DMS153 treated with DMSO at 0.1 percent for 48 hours (cell line): ENCODE data around the gene PCDHGB5.
"Not testable (repeated sequence)": the region's sequence is repeated elsewhere in the genome, so short reads cannot be mapped to it uniquely, and the experiment has no call there.

Source experiments
- DNase-seq: peaks from one replicate; lab custom pipeline; 2025; ENCODE audit not compliant: unreplicated experiment; lab: John Stamatoyannopoulos, UW

The PCDHGB5 gene

DNA sequence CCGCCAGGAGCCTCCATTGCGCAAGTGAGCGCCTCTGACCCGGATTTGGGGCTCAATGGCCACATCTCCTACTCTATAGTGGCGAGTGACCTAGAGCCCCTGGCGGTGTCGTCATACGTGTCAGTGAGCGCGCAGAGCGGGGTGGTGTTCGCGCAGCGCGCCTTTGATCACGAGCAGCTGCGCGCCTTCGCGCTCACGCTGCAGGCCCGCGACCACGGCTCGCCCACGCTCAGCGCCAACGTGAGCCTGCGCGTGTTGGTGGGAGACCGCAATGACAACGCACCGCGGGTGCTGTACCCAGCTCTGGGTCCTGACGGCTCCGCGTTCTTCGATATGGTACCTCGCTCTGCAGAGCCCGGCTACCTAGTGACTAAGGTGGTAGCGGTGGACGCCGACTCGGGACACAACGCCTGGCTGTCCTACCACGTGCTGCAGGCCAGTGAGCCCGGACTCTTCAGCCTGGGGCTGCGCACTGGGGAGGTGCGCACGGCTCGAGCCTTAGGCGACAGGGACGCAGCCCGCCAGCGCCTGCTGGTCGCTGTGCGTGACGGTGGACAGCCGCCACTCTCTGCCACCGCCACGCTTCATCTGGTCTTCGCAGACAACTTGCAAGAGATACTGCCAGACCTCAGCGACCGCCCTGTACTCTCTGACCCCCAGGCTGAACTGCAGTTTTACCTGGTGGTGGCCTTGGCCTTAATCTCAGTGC, 12.0 kb downstream of the PCDHGB5 start:
- DNase-seq = no peak

DNA sequence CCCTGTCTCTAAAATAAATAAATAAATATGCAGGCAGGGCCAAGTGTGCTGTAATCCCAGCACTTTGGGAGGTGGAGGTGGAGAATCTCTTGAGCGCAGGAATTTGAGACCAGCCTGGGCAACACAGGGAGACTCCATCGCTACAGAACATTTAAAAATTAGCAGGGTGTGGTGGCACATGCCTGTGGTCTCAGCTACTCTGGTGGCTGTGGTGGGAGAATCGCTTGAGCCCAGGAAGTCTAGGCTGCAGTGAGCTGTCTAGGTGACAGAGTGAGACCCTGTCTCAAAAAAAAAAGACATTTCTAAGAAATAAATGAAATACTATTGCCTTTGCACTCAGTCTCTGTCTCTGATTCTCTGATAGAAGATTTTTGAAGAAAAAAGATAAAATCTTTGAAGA, 13.8 kb downstream of the PCDHGB5 start:
- no peak for DNase-seq

- DNase-seq = no peak
Observed at GRCh38 chr5:141412854-141413539, 15.2 kb downstream of the PCDHGB5 start, which contains the start of gene PCDHGA10. TSS of gene PCDHGA10 (plus strand) at chr5:141412987. CDS start at chr5:141413176, 189 bp downstream.

DNA sequence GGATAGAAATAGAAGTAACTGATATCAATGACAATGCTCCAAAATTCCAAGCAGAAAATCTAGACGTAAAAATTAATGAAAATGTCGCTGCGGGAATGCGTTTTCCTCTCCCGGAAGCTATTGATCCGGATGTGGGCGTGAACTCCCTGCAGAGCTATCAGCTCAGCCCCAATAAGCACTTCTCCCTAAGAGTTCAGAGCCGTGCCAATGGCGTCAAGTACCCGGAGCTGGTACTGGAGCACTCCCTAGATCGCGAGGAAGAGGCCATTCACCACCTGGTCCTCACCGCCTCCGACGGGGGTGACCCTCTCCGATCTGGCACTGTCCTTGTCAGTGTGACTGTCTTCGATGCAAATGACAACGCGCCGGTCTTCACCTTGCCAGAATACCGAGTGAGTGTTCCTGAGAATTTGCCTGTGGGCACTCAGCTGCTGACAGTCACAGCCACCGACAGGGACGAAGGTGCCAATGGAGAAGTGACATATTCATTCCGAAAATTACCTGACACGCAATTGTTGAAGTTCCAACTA, 15.9 kb downstream of the PCDHGB5 start:
- no peak for DNase-seq

DNA sequence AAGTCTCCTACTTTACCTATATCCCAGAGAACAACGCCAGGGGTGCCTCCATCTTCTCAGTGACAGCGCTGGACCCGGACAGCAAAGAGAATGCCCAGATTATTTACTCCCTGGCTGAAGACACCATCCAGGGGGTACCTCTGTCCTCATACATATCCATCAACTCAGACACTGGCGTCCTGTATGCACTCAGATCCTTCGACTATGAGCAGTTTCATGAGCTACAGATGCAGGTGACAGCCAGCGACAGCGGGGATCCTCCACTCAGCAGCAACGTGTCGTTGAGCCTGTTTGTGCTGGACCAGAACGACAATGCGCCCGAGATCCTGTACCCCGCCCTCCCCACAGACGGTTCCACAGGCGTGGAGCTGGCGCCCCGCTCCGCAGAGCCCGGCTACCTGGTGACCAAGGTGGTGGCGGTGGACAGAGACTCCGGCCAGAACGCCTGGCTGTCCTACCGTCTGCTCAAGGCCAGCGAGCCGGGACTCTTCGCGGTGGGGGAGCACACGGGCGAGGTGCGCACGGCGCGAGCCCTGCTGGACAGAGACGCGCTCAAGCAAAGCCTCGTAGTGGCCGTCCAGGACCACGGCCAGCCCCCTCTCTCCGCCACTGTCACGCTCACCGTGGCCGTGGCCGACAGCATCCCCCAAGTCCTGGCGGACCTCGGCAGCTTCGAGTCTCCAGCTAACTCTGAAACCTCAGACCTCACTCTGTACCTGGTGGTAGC, 17.0 kb downstream of the PCDHGB5 start:
- DNase-seq = not testable (repeated sequence)

DNA sequence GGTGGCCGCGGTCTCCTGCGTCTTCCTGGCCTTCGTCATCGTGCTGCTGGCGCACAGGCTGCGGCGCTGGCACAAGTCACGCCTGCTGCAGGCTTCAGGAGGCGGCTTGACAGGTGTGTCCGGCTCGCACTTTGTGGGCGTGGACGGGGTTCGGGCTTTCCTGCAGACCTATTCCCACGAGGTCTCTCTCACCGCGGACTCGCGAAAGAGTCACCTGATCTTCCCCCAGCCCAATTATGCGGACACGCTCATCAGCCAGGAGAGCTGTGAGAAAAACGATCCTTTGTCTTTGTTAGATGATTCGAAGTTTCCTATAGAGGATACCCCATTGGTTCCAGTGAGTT, 17.5 kb downstream of the PCDHGB5 start:
- not testable (repeated sequence) for DNase-seq

DNA sequence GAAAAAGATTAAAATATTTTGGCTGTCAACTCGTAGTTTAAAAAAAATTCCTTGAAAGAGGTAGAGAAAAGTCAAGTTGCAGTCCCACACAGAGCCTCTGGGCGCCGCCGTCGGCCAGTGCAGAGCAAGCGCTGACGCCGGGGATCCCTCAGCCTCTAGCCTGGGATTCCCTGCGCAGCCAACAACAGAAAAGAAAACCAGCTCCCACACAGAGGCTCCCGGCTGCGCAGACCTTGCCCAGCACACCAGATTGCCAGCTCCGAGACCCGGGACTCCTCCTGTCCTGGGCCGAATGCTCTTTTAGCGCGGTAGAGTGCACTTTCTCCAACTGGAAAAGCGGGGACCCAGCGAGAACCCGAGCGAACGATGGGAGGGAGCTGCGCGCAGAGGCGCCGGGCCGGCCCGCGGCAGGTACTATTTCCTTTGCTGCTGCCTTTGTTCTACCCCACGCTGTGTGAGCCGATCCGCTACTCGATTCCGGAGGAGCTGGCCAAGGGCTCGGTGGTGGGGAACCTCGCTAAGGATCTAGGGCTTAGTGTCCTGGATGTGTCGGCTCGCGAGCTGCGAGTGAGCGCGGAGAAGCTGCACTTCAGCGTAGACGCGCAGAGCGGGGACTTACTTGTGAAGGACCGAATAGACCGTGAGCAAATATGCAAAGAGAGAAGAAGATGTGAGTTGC, 19.9 kb downstream of the PCDHGB5 start, which contains the start of gene PCDHGB7:
TSS of gene PCDHGB7 (plus strand) at position 184 of the 679 bp plus-strand sequence. CDS start at position 367, 183 bp downstream.
- DNase-seq = not testable (repeated sequence)

DNA sequence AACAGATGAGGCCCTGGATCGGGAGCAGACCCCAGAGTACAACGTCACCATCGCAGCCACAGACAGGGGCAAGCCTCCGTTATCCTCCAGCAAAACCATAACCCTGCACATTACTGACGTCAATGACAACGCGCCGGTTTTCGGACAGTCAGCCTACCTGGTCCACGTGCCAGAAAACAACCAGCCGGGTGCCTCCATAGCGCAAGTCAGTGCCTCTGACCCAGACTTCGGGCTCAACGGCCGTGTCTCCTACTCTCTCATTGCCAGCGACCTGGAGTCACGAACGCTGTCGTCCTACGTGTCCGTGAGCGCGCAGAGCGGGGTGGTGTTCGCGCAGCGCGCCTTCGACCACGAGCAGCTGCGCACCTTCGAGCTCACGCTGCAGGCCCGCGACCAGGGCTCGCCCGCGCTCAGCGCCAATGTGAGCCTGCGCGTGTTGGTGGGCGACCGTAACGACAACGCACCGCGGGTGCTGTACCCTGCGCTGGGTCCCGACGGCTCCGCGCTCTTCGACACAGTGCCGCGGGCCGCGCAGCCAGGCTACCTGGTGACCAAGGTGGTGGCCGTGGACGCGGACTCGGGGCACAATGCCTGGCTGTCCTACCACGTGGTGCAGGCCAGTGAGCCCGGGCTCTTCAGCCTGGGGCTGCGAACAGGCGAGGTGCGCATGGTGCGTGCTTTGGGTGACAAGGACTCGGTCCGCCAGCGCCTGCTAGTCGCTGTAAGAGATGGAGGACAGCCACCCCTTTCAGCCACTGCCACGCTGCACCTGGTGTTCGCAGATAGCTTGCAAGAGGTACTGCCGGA, 21.5 kb downstream of the PCDHGB5 start:
- no peak for DNase-seq

GRCh38 chr5:141420855-141421488, 23.2 kb downstream of the PCDHGB5 start, which contains the start of gene PCDHGA11:
TSS of gene PCDHGA11 (plus strand) at chr5:141421051. CDS start at chr5:141421228, 177 bp downstream.
- DNase-seq = no peak

GRCh38 chr5:141421489-141421855, 23.7 kb downstream of the PCDHGB5 start:
- DNase-seq = no peak

GRCh38 chr5:141422742-141423291, 25.1 kb downstream of the PCDHGB5 start:
- DNase-seq = no peak

DNA sequence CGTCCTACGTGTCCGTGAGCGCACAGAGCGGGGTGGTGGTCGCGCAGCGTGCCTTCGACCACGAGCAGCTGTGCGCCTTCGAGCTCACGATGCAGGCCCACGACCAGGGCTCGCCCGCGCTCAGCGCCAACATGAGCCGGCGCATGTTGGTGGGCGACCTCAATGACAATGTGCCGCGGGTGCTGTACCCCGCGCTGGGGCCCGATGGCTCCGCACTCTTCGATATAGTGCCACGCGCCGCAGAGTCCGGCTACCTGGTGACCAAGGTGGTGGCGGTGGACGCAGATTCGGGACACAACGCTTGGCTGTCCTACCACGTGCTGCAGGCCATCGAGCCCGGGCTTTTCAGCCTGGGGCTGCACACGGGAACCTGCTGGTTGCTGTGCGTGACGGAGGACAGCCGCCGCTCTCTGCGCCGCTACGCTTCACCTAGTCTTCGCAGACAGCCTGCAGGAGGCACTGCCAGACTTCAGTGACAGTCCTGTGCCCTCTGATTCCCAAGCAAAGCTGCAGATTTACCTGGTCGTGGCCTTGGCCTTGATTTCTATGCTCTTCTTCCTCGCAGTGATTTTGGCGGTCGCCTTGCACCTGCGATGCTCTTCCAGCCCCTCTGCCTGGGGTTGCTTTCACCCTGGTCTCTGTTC, 30.2 kb downstream of the PCDHGB5 start:
- DNase-seq = no peak

DNA sequence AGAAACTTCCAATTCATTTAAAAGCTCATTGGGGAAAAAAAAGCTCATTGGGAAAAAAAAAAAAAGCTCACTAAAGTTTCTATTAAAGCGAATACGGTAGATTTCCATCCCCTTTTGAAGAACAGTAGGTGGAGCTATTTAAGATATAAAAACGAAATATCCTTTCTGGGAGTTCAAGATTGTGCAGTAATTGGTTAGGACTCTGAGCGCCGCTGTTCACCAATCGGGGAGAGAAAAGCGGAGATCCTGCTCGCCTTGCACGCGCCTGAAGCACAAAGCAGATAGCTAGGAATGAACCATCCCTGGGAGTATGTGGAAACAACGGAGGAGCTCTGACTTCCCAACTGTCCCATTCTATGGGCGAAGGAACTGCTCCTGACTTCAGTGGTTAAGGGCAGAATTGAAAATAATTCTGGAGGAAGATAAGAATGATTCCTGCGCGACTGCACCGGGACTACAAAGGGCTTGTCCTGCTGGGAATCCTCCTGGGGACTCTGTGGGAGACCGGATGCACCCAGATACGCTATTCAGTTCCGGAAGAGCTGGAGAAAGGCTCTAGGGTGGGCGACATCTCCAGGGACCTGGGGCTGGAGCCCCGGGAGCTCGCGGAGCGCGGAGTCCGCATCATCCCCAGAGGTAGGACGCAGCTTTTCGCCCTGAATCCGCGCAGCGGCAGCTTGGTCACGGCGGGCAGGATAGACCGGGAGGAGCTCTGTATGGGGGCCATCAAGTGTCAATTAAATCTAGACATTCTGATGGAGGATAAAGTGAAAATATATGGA, 32.8 kb downstream of the PCDHGB5 start, which contains the start of gene PCDHGA12:
TSS of gene PCDHGA12 (plus strand) at position 176 of the 782 bp plus-strand sequence. CDS start at position 429, 253 bp downstream.
- no peak for DNase-seq

- no peak for DNase-seq
Observed at GRCh38 chr5:141431286-141431685, 33.5 kb downstream of the PCDHGB5 start.

- not testable (repeated sequence) for DNase-seq
Observed at GRCh38 chr5:141432308-141432707, 34.6 kb downstream of the PCDHGB5 start.

DNA sequence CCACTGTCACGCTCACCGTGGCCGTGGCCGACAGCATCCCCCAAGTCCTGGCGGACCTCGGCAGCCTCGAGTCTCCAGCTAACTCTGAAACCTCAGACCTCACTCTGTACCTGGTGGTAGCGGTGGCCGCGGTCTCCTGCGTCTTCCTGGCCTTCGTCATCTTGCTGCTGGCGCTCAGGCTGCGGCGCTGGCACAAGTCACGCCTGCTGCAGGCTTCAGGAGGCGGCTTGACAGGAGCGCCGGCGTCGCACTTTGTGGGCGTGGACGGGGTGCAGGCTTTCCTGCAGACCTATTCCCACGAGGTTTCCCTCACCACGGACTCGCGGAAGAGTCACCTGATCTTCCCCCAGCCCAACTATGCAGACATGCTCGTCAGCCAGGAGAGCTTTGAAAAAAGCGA, 35.0 kb downstream of the PCDHGB5 start:
- DNase-seq = not testable (repeated sequence)

- no peak for DNase-seq
Observed at GRCh38 chr5:141434006-141434405, 36.3 kb downstream of the PCDHGB5 start.

DNA sequence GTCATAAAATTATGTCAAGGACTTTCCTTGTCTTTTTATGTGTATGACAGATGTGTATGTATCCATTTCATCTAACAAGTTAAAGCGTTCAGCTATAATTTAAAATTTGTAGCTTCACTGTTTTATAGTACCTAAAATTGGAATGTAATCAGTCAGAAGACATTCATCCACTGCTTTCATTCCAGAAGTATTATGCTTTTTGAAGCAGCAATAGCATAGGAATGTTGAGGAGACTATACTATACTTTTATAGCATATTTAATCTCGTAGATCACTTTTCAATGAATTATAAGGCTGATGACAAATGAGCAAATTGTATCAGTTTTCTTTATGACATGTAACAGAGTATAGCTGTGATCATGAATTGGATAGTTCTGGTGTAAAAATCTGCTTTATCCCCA, 39.5 kb downstream of the PCDHGB5 start:
- no peak for DNase-seq
